Keratinocyte (primary cell): ENCODE measurements around the gene STAC.

Experiments
- CTCF ChIP-seq, 3 experiments: IDR thresholded peaks in 1 of 3; conservative IDR thresholded peaks in 1 of 3; optimal IDR thresholded peaks in 1 of 3; 2 replicates in 2 of 3; 3 replicates in 1 of 3; pipeline versions ENCODE3 to v1.5.1; 2011; ENCODE audit warnings: low read length in 3 of 3, mild to moderate bottlenecking in 3 of 3, moderate library complexity in 2 of 3, control low read depth in 1 of 3, inconsistent platforms in 1 of 3; ENCODE audit not compliant: insufficient read depth in 2 of 3; ENCODE audit errors: extremely low read depth in 1 of 3
- EZH2 ChIP-seq: IDR thresholded peaks from one replicate; pipeline ENCODE4 v1.6.1; 2012; ENCODE audit warnings: inconsistent platforms, mild to moderate bottlenecking, low read length, moderate library complexity

- TF ChIP-seq CTCF (optimal IDR thresholded peaks at IDR 0.05 in 1 of 3, IDR thresholded peaks at IDR 0.05 in 1 of 3, conservative IDR thresholded peaks at IDR 0.05 in 1 of 3; ENCODE audit: extremely low read depth in 1 of 3, insufficient read depth in 2 of 3, low read length in 3 of 3) (no peak), EZH2 (no peak)
These were observed 14.0 kb upstream of the STAC start for GRCh38 chr3:36366308-36366707.
